ENCODE results near the gene KCNQ2.
A peak's percentile ranks its signal among the peaks of the same experiment; 100 is the strongest.
"Not testable (repeated sequence)": the region's sequence is repeated elsewhere in the genome, so short reads cannot be mapped to it uniquely, and the experiment has no call there.

Gene KCNQ2

GRCh38 chr20:63380346-63380870 is 92.0 kb downstream of the KCNQ2 start:
- no peak overlapping the region for H2BK12ac ChIP-seq (ENCODE audit: low read length)
- H2AK5ac ChIP-seq (ENCODE audit: low read depth, low read length), result no peak overlapping the region
- no peak overlapping the region for H3K4ac ChIP-seq (ENCODE audit: low read length)
- H3K4me3 ChIP-seq (ENCODE audit: low read length in 2 of 2), result no peak overlapping the region
- peaks cover 19 to 46% of the 10 kb centered on the region in 2 donors for H3K4me1 ChIP-seq (ENCODE audit: control insufficient read depth in 2 of 2, insufficient read depth in 1 of 2, low read depth in 1 of 2, low read length in 2 of 2)
- no peak overlapping the region for H2BK120ac ChIP-seq (ENCODE audit: low read depth, low read length)
- no peak overlapping the region for H2AFZ ChIP-seq (ENCODE audit: low read length)
- WGBS, 2 donors (ENCODE audit: extremely low coverage in 2 of 2, insufficient read length in 2 of 2, insufficient replicate concordance in 1 of 2), result no CpG with 5 or more reads among the region's 21 CpGs
- H3K4me2 ChIP-seq (ENCODE audit: insufficient read depth, low read length, poor library complexity, severe bottlenecking), result no peak overlapping the region
- H2BK15ac ChIP-seq (ENCODE audit: low read length), result no peak overlapping the region
- H4K8ac ChIP-seq (ENCODE audit: low read depth, low read length), result no peak overlapping the region
- H2BK5ac ChIP-seq (ENCODE audit: low read length), result no peak overlapping the region
- peak overlapping the region; percentile 53 for H3K18ac ChIP-seq (ENCODE audit: low read length)
- peaks cover 2% of the 10 kb centered on the region for H3K79me1 ChIP-seq (ENCODE audit: low read depth, low read length)
- no peak overlapping the region for H4K91ac ChIP-seq (ENCODE audit: low read depth, low read length, poor library complexity)
- H3K9me3 ChIP-seq (replicated peaks in 1 of 2; ENCODE audit: control insufficient read depth in 2 of 2, insufficient read depth in 1 of 2, low read depth in 1 of 2, low read length in 2 of 2), result peaks cover 1 to 3% of the 10 kb centered on the region in 2 donors
- no peak for DNase-seq (ENCODE audit: low spot score)
- no peak overlapping the region for H3K14ac ChIP-seq (ENCODE audit: low read length)
- H3K36me3 ChIP-seq (replicated peaks in 1 of 2; ENCODE audit: control insufficient read depth in 2 of 2, insufficient read depth in 2 of 2, low read length in 2 of 2), result no peaks in the 10 kb centered on the region
- peak overlapping the region; percentile 56 for H3K9ac ChIP-seq (ENCODE audit: low read depth, low read length, poor library complexity)
- no peak overlapping the region for H3K27ac ChIP-seq (replicated peaks; ENCODE audit: low read length)
- peaks cover 0 to 4% (median 0%) of the 10 kb centered on the region in 3 experiments for H3K27me3 ChIP-seq (ENCODE audit: control insufficient read depth in 3 of 3, insufficient read depth in 3 of 3, low read depth in 1 of 3, low read length in 3 of 3)
- peak overlapping the region; percentile 82 for H3K23ac ChIP-seq (ENCODE audit: low read depth, low read length, poor library complexity)

- not testable (repeated sequence) for H3K4me3 ChIP-seq (ENCODE audit: low read length in 2 of 2); H3K27me3 ChIP-seq (ENCODE audit: control insufficient read depth in 3 of 3, insufficient read depth in 3 of 3, low read depth in 1 of 3, low read length in 3 of 3); H3K23ac ChIP-seq (ENCODE audit: low read depth, low read length, poor library complexity); H2BK12ac ChIP-seq (ENCODE audit: low read length); H3K4ac ChIP-seq (ENCODE audit: low read length); H2AFZ ChIP-seq (ENCODE audit: low read length); H2BK15ac ChIP-seq (ENCODE audit: low read length); H2BK120ac ChIP-seq (ENCODE audit: low read depth, low read length); H3K18ac ChIP-seq (ENCODE audit: low read length); H3K79me1 ChIP-seq (ENCODE audit: low read depth, low read length); H3K36me3 ChIP-seq (replicated peaks in 1 of 2; ENCODE audit: control insufficient read depth in 2 of 2, insufficient read depth in 2 of 2, low read length in 2 of 2); H3K9me3 ChIP-seq (replicated peaks in 1 of 2; ENCODE audit: control insufficient read depth in 2 of 2, insufficient read depth in 1 of 2, low read depth in 1 of 2, low read length in 2 of 2); H4K8ac ChIP-seq (ENCODE audit: low read depth, low read length); H3K27ac ChIP-seq (replicated peaks; ENCODE audit: low read length); H2BK5ac ChIP-seq (ENCODE audit: low read length); H4K91ac ChIP-seq (ENCODE audit: low read depth, low read length, poor library complexity); H3K14ac ChIP-seq (ENCODE audit: low read length); DNase-seq (ENCODE audit: low spot score); H2AK5ac ChIP-seq (ENCODE audit: low read depth, low read length); H3K4me2 ChIP-seq (ENCODE audit: insufficient read depth, low read length, poor library complexity, severe bottlenecking)
- H3K4me1 ChIP-seq (ENCODE audit: control insufficient read depth in 2 of 2, insufficient read depth in 1 of 2, low read depth in 1 of 2, low read length in 2 of 2), result peaks cover 19 to 49% of the 10 kb centered on the region in 2 donors
- no CpG with 5 or more reads among the region's 9 CpGs for WGBS, 2 donors (ENCODE audit: extremely low coverage in 2 of 2, insufficient read length in 2 of 2, insufficient replicate concordance in 1 of 2)
- H3K9ac ChIP-seq (ENCODE audit: low read depth, low read length, poor library complexity), result peak overlapping the region; percentile 37
Observed at GRCh38 chr20:63379872-63380271, 92.6 kb downstream of the KCNQ2 start.

GRCh38 chr20:63379296-63379695 is 93.2 kb downstream of the KCNQ2 start:
- no peak overlapping the region for H4K91ac ChIP-seq (ENCODE audit: low read depth, low read length, poor library complexity)
- H2AK5ac ChIP-seq (ENCODE audit: low read depth, low read length), result no peak overlapping the region
- H3K36me3 ChIP-seq (replicated peaks in 1 of 2; ENCODE audit: control insufficient read depth in 2 of 2, insufficient read depth in 2 of 2, low read length in 2 of 2), result no peaks in the 10 kb centered on the region
- peak overlapping the region; percentile 87 for H2BK12ac ChIP-seq (ENCODE audit: low read length)
- peaks cover 2% of the 10 kb centered on the region for H3K79me1 ChIP-seq (ENCODE audit: low read depth, low read length)
- peak overlapping the region; percentile 67 for H3K18ac ChIP-seq (ENCODE audit: low read length)
- H3K14ac ChIP-seq (ENCODE audit: low read length), result peak overlapping the region; percentile 43
- no peak overlapping the region for H2AFZ ChIP-seq (ENCODE audit: low read length)
- H3K9me3 ChIP-seq (replicated peaks in 1 of 2; ENCODE audit: control insufficient read depth in 2 of 2, insufficient read depth in 1 of 2, low read depth in 1 of 2, low read length in 2 of 2), result no peaks in the 10 kb centered on the region
- no peak overlapping the region for H3K4ac ChIP-seq (ENCODE audit: low read length)
- no peak overlapping the region for H3K9ac ChIP-seq (ENCODE audit: low read depth, low read length, poor library complexity)
- H3K27me3 ChIP-seq (ENCODE audit: control insufficient read depth in 3 of 3, insufficient read depth in 3 of 3, low read depth in 1 of 3, low read length in 3 of 3), result peaks cover 0 to 2% (median 0%) of the 10 kb centered on the region in 3 experiments
- H3K4me2 ChIP-seq (ENCODE audit: insufficient read depth, low read length, poor library complexity, severe bottlenecking), result no peak overlapping the region
- no peak overlapping the region for H2BK15ac ChIP-seq (ENCODE audit: low read length)
- no peak overlapping the region for H2BK120ac ChIP-seq (ENCODE audit: low read depth, low read length)
- H4K8ac ChIP-seq (ENCODE audit: low read depth, low read length), result no peak overlapping the region
- WGBS, 2 donors (ENCODE audit: extremely low coverage in 2 of 2, insufficient read length in 2 of 2, insufficient replicate concordance in 1 of 2), result no CpG with 5 or more reads among the region's 11 CpGs
- peak overlapping the region in 1 of 2 donors; percentile 20 for H3K4me3 ChIP-seq (ENCODE audit: low read length in 2 of 2)
- H3K27ac ChIP-seq (replicated peaks; ENCODE audit: low read length), result no peak overlapping the region
- peak overlapping the region; percentile 86 for H3K23ac ChIP-seq (ENCODE audit: low read depth, low read length, poor library complexity)
- H2BK5ac ChIP-seq (ENCODE audit: low read length), result peak overlapping the region; percentile 8
- DNase-seq (ENCODE audit: low spot score), result no peak
- H3K4me1 ChIP-seq (ENCODE audit: control insufficient read depth in 2 of 2, insufficient read depth in 1 of 2, low read depth in 1 of 2, low read length in 2 of 2), result peaks cover 19 to 54% of the 10 kb centered on the region in 2 donors

GRCh38 chr20:63378626-63379025 is 93.8 kb downstream of the KCNQ2 start:
- no peak overlapping the region for H3K27ac ChIP-seq (replicated peaks; ENCODE audit: low read length)
- H3K4ac ChIP-seq (ENCODE audit: low read length), result no peak overlapping the region
- no peak overlapping the region for H4K91ac ChIP-seq (ENCODE audit: low read depth, low read length, poor library complexity)
- WGBS, 2 donors (ENCODE audit: extremely low coverage in 2 of 2, insufficient read length in 2 of 2, insufficient replicate concordance in 1 of 2), result no CpG with 5 or more reads among the region's 12 CpGs
- no peak overlapping the region for H3K4me3 ChIP-seq (ENCODE audit: low read length in 2 of 2)
- no peak overlapping the region for H2BK12ac ChIP-seq (ENCODE audit: low read length)
- no peak overlapping the region for H4K8ac ChIP-seq (ENCODE audit: low read depth, low read length)
- H2BK120ac ChIP-seq (ENCODE audit: low read depth, low read length), result no peak overlapping the region
- peaks cover 19 to 57% of the 10 kb centered on the region in 2 donors for H3K4me1 ChIP-seq (ENCODE audit: control insufficient read depth in 2 of 2, insufficient read depth in 1 of 2, low read depth in 1 of 2, low read length in 2 of 2)
- no peak overlapping the region for H3K9ac ChIP-seq (ENCODE audit: low read depth, low read length, poor library complexity)
- no peak overlapping the region for H3K23ac ChIP-seq (ENCODE audit: low read depth, low read length, poor library complexity)
- no peak overlapping the region for H2AFZ ChIP-seq (ENCODE audit: low read length)
- no peak overlapping the region for H2AK5ac ChIP-seq (ENCODE audit: low read depth, low read length)
- peaks cover 2% of the 10 kb centered on the region for H3K79me1 ChIP-seq (ENCODE audit: low read depth, low read length)
- DNase-seq (ENCODE audit: low spot score), result no peak
- no peaks in the 10 kb centered on the region for H3K36me3 ChIP-seq (replicated peaks in 1 of 2; ENCODE audit: control insufficient read depth in 2 of 2, insufficient read depth in 2 of 2, low read length in 2 of 2)
- H3K14ac ChIP-seq (ENCODE audit: low read length), result no peak overlapping the region
- H2BK5ac ChIP-seq (ENCODE audit: low read length), result no peak overlapping the region
- H3K4me2 ChIP-seq (ENCODE audit: insufficient read depth, low read length, poor library complexity, severe bottlenecking), result no peak overlapping the region
- H3K27me3 ChIP-seq (ENCODE audit: control insufficient read depth in 3 of 3, insufficient read depth in 3 of 3, low read depth in 1 of 3, low read length in 3 of 3), result peaks cover 0 to 4% (median 0%) of the 10 kb centered on the region in 3 experiments
- no peak overlapping the region for H2BK15ac ChIP-seq (ENCODE audit: low read length)
- H3K9me3 ChIP-seq (replicated peaks in 1 of 2; ENCODE audit: control insufficient read depth in 2 of 2, insufficient read depth in 1 of 2, low read depth in 1 of 2, low read length in 2 of 2), result no peaks in the 10 kb centered on the region
- H3K18ac ChIP-seq (ENCODE audit: low read length), result no peak overlapping the region

Data from neuronal stem cell (in vitro differentiated cells).